ENCODE measurements around the gene MEF2C. TPM values are rescaled to one million over a fixed set of nuclear protein-coding genes. Genes with fewer than 3 reads are reported as not detected.

MEF2C gene
- total RNA-seq, 1 donor from 2014 or later, result 24.1 TPM

DNA sequence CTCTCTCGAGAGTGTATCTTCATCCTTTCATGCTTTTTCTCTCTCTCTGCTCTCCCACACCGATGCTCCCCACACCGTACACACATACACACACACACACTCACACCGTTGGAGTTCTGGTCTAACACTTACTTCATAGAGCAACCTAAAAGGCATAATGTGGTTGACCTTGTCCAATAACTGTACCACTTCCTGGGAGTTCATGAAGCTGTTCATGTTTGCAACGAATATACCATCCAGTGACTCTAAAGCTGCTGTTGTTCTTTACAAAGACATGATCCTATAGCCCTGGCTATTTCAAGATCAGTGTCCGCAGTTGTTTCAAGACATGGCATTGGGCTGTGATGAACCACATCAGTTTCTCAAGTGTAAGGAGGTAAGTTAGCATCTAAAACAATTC is 10.0 kb downstream of the MEF2C start:
- Mint-ChIP-seq H3K4me3 (ENCODE audit: unreplicated experiment) (peak overlapping the region; percentile 8), H3K4me1 (ENCODE audit: low read depth, unreplicated experiment) (peaks cover 43% of the 10 kb centered on the region), H3K27me3 (ENCODE audit: unreplicated experiment) (peaks cover 2% of the 10 kb centered on the region), H3K36me3 (ENCODE audit: unreplicated experiment) (no peaks in the 10 kb centered on the region), H3K9me3 (ENCODE audit: unreplicated experiment) (peaks cover 14% of the 10 kb centered on the region), H3K27ac (ENCODE audit: unreplicated experiment) (peak overlapping the region; percentile 53)
- DNase-seq, result no peak
- TF ChIP-seq, protein P1, sequence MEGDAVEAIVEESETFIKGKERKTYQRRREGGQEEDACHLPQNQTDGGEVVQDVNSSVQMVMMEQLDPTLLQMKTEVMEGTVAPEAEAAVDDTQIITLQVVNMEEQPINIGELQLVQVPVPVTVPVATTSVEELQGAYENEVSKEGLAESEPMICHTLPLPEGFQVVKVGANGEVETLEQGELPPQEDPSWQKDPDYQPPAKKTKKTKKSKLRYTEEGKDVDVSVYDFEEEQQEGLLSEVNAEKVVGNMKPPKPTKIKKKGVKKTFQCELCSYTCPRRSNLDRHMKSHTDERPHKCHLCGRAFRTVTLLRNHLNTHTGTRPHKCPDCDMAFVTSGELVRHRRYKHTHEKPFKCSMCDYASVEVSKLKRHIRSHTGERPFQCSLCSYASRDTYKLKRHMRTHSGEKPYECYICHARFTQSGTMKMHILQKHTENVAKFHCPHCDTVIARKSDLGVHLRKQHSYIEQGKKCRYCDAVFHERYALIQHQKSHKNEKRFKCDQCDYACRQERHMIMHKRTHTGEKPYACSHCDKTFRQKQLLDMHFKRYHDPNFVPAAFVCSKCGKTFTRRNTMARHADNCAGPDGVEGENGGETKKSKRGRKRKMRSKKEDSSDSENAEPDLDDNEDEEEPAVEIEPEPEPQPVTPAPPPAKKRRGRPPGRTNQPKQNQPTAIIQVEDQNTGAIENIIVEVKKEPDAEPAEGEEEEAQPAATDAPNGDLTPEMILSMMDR (IDR thresholded peaks at IDR 0.05; ENCODE audit: partially characterized antibody, unreplicated experiment), result no peak

DNA sequence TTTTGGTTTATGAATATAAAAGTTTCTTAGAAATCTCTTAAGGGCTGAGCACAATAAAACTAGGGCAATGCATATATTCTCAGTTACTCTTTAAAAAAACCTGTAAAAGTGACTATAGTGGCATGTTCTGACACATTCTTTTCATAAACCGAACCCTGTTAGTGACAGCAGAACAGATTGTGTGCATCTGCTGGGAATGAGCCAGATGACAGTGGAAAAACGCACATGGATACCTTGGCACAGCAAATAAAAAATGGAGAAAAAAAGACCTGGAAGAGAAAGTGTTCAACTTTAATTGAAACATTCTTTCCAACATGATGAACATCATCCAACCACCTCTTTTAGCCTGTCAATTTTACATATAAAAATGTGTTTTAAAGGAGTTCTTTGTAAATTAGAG is 12.7 kb downstream of the MEF2C start:
- TF ChIP-seq, protein P1 (IDR thresholded peaks at IDR 0.05; ENCODE audit: partially characterized antibody, unreplicated experiment), result no peak
- peak overlapping the region; percentile 95 for H3K27ac Mint-ChIP-seq (ENCODE audit: unreplicated experiment)
- peak overlapping the region; percentile 81 for H3K4me3 Mint-ChIP-seq (ENCODE audit: unreplicated experiment)
- no peaks in the 10 kb centered on the region for H3K36me3 Mint-ChIP-seq (ENCODE audit: unreplicated experiment)
- H3K9me3 Mint-ChIP-seq (ENCODE audit: unreplicated experiment), result peaks cover 18% of the 10 kb centered on the region
- H3K27me3 Mint-ChIP-seq (ENCODE audit: unreplicated experiment), result peaks cover 4% of the 10 kb centered on the region
- H3K4me1 Mint-ChIP-seq (ENCODE audit: low read depth, unreplicated experiment), result peaks cover 38% of the 10 kb centered on the region
- peak; percentile 27 for DNase-seq

DNA sequence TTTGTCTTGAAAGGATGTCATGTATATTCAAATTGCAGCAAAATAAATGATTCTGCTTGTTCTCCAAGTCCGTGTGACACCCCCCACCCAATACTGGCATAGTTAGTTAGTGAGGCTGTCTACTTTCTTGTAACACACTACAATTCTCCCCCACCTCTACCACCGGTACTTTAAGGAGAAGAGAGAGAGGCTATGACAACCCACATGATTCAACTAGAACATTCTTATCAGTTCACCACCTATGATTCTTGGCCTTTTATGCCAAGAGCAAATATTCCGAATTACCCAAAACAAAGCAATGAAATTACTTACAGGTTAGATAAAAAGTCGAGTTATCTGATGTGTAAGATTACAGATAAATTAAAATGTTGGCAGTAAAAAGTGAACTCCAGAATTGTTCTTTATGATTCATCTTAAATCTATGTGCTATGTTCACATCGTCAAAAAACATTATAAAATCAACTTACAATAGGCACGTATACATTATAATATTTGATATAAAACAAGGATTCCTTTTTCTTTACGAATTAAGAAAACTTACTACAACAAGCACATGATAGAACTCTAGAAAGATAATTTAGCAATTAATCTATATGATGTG is 14.4 kb downstream of the MEF2C start:
- peak overlapping the region; percentile 87 for H3K27ac Mint-ChIP-seq (ENCODE audit: unreplicated experiment)
- H3K27me3 Mint-ChIP-seq (ENCODE audit: unreplicated experiment), result peaks cover 4% of the 10 kb centered on the region
- H3K9me3 Mint-ChIP-seq (ENCODE audit: unreplicated experiment), result peaks cover 18% of the 10 kb centered on the region
- no peak for DNase-seq
- H3K36me3 Mint-ChIP-seq (ENCODE audit: unreplicated experiment), result no peaks in the 10 kb centered on the region
- TF ChIP-seq, protein P1 (IDR thresholded peaks at IDR 0.05; ENCODE audit: partially characterized antibody, unreplicated experiment), result no peak
- H3K4me3 Mint-ChIP-seq (ENCODE audit: unreplicated experiment), result peak overlapping the region; percentile 49
- peaks cover 34% of the 10 kb centered on the region for H3K4me1 Mint-ChIP-seq (ENCODE audit: low read depth, unreplicated experiment)

DNA sequence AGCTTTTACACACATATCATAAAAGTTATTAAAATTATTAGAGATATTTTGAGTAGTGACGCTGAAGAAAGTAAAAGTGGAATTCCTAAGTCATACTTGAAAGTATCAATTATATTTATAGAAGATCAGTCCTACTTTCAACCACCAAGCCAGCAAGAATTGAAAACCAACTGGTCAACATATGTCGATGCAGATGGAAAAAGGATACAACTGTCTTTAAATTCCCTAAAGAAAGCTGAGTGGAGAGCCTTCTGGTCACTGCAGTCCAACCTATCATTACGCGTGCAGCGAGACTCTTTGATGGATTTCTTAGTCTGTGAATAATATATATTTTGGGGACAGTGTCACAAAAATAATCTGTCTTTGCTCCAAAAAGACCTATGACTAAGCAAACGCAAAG is 15.3 kb downstream of the MEF2C start:
- Mint-ChIP-seq H3K4me3 (ENCODE audit: unreplicated experiment) (peak overlapping the region; percentile 49), H3K9me3 (ENCODE audit: unreplicated experiment) (peaks cover 18% of the 10 kb centered on the region), H3K27me3 (ENCODE audit: unreplicated experiment) (peaks cover 4% of the 10 kb centered on the region), H3K36me3 (ENCODE audit: unreplicated experiment) (no peaks in the 10 kb centered on the region), H3K4me1 (ENCODE audit: low read depth, unreplicated experiment) (peaks cover 26% of the 10 kb centered on the region), H3K27ac (ENCODE audit: unreplicated experiment) (peak overlapping the region; percentile 87)
- no peak for DNase-seq
- TF ChIP-seq, protein P1 (IDR thresholded peaks at IDR 0.05; ENCODE audit: partially characterized antibody, unreplicated experiment), result no peak

DNA sequence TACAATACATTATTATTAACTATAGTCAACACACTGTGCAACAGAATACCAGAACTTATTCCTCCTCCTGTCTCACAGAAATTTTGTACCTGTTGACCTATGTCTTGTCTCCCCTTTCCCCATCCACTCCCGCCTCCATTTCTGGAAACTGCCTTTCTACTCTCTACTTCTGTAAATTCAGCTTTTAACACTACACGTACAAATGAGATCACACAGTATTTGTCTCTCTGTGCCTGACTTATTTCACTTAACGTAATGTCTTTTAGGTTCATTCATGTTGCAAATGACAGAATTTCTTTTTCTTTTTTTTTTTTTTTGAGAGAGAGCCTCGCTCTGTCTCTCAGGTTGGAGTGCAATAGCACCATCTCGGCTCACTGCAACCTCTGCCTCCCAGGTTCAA is 19.5 kb downstream of the MEF2C start:
- peaks cover 9% of the 10 kb centered on the region for H3K4me1 Mint-ChIP-seq (ENCODE audit: low read depth, unreplicated experiment)
- peaks cover 2% of the 10 kb centered on the region for H3K27me3 Mint-ChIP-seq (ENCODE audit: unreplicated experiment)
- H3K4me3 Mint-ChIP-seq (ENCODE audit: unreplicated experiment), result no peak overlapping the region
- peak overlapping the region; percentile 22 for H3K27ac Mint-ChIP-seq (ENCODE audit: unreplicated experiment)
- no peak for DNase-seq
- TF ChIP-seq, protein P1 (IDR thresholded peaks at IDR 0.05; ENCODE audit: partially characterized antibody, unreplicated experiment), result no peak
- H3K36me3 Mint-ChIP-seq (ENCODE audit: unreplicated experiment), result no peaks in the 10 kb centered on the region
- H3K9me3 Mint-ChIP-seq (ENCODE audit: unreplicated experiment), result peaks cover 8% of the 10 kb centered on the region
